GM18873 (cell line): Measurements from ENCODE around the gene MAPT.

ENCODE experiments used
- ATAC-seq: cut with Tn5 transposase; IDR thresholded peaks from one replicate; pipeline ENCODE4 v1.9.1; 2021; ENCODE audit warnings: mild to moderate bottlenecking, moderate library complexity, moderate number of reproducible peaks; ENCODE audit not compliant: unreplicated experiment, low FRiP score

Gene MAPT

DNA sequence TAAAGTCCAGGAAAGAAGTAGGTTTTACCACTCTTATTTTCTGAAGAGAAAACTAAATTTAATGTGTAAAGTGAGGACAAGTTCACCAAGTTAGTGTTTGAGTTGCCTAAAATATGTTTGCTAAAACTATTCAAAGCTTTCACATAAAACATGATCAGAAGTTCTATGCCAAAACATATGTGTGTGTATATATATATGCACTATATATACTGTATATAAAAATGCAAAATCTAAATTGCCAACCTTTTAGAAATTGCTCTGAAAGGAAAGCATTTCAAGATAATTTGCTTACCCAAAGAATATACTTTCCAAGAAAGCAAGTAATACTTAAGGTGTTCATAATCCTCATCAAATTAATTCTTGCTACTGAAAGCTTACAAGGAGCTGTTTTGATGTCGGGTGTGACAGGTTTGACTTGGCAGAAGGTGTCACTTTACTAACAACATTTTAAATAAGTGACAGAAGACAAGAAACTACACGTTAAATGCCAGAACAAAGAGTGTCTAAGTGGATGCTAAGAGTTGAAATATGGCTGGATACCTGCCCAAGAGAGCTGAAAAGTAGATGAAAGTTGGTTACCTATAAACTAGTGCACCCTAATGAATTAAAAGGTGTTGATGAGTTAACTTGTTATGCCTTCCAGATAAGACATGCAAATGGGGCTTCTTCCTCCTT is 72.4 kb downstream of the MAPT start:
- no peak for ATAC-seq

- ATAC-seq = no peak
Measured at GRCh38 chr17:45967378-45967777, 73.0 kb downstream of the MAPT start.

DNA sequence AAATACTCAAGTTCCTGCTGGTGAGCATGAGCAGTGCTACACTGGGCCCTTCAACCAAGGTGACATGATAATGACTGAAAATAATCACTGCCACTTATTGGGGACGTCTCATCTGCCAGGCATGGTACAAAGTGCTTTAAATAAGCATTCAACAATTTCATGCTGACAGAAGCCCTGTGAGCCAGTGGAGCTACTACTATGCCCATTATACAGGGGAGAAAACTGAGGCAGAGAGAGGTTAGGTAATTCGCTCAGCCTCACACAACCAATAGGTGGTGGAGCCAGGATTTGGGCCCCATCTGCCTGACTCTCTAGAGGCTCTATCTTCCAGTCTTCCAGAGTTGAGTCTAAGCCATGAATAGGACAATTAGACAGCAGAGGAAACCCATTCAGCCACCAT is 74.4 kb downstream of the MAPT start:
- ATAC-seq = no peak

DNA sequence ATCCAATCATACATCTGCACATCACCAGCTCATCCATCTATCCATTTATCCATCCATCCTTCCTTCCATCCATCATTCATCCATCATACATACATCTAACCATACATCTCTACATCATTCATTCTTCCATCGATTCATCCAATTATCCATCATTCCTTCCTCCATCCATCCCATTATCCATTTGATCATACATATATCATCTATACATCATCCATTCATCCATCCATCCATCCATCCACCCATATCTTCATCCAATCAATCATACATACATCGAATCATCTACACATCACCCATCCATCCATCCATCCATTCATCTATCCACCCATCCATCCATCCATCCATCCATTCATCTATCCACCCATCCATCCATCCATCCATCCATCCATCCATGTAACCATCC is 75.4 kb downstream of the MAPT start:
- ATAC-seq = no peak

- no peak for ATAC-seq
Measured at GRCh38 chr17:45970659-45971058, 76.3 kb downstream of the MAPT start.

DNA sequence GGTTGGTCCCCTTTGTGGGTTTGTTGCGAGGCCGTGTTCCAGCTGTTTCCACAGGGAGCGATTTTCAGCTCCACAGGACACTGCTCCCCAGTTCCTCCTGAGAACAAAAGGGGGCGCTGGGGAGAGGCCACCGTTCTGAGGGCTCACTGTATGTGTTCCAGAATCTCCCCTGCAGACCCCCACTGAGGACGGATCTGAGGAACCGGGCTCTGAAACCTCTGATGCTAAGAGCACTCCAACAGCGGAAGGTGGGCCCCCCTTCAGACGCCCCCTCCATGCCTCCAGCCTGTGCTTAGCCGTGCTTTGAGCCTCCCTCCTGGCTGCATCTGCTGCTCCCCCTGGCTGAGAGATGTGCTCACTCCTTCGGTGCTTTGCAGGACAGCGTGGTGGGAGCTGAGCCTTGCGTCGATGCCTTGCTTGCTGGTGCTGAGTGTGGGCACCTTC is 77.4 kb downstream of the MAPT start:
- no peak for ATAC-seq

GRCh38 chr17:45972531-45972930 is 78.2 kb downstream of the MAPT start:
- no peak for ATAC-seq

GRCh38 chr17:45973099-45973780 is 78.9 kb downstream of the MAPT start:
- ATAC-seq = no peak

GRCh38 chr17:45973946-45974859 is 79.8 kb downstream of the MAPT start:
- no peak for ATAC-seq

GRCh38 chr17:45974916-45975630 is 80.7 kb downstream of the MAPT start:
- ATAC-seq = no peak

DNA sequence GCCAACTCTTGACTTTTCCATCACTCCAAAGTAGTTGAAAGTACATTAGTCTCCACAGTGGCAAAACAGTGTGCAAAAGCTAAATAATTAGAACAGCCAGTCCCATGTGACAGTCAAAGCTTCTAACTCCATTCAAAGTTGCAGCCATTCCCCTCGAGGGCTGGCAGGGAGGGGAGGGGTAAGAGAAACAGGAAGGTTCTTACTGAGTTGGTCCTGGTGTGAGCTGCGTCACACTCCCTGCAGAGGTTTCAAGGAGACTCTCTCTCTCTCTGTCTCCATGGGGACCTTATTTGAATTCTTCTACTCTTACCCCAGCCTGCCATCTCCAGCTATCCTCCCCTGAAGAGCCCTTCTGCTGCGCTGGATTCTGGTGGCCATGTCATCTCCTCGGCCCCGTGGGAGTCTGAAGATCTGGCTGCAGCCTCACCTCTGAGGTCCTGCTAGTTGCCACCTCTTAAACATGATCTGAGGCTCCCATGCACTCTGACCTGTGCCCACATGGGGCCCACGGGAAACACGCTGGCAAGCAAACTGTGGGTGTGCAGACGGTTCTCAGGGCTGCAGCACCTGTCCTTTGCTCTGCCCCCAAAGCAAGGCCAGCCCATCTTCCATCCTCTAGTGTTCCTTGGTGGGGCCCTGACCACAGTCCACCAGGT is 81.4 kb downstream of the MAPT start:
- ATAC-seq = no peak

- ATAC-seq = no peak
Measured at GRCh38 chr17:45976391-45976754, 82.0 kb downstream of the MAPT start.

GRCh38 chr17:45976755-45977505 is 82.6 kb downstream of the MAPT start:
- ATAC-seq = no peak

DNA sequence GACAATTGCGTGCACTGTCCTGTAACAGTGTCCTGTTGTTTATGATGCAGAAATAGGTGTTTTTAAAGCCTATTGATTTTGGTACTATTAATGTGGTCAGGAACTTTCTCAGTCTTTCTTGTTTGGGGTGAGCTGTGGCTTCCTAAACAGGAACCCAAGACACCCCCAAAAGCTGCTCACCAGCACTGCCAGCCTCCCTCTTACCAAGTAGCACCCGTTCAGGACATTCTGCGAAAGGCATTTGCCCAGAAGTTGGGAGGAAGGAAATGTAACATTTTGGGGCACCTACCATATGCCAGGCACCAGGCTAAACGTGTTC is 83.1 kb downstream of the MAPT start:
- no peak for ATAC-seq

DNA sequence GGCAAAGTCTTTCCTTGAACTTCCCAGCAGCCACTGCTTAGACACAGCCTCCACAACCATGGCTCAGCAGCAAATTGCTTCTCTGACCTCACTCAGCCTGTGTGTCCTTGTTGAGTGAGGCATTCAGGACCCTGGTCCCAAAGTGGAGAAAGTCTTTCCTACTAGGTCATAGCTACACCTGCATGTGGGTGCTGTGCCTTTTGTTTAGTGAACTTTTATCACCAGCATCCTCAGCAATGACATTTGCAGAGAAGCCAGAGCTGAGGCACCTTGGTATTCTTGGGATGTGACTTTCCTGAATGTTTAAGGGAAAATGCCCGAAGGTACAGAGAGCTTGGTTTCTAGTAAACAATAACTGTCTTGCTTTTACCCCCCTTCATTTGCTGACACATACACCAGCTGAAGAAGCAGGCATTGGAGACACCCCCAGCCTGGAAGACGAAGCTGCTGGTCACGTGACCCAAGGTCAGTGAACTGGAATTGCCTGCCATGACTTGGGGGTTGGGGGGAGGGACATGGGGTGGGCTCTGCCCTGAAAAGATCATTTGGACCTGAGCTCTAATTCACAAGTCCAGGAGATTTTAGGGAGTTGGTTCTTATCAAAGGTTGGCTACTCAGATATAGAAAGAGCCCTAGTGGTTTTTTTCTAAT is 83.7 kb downstream of the MAPT start:
- ATAC-seq = no peak

DNA sequence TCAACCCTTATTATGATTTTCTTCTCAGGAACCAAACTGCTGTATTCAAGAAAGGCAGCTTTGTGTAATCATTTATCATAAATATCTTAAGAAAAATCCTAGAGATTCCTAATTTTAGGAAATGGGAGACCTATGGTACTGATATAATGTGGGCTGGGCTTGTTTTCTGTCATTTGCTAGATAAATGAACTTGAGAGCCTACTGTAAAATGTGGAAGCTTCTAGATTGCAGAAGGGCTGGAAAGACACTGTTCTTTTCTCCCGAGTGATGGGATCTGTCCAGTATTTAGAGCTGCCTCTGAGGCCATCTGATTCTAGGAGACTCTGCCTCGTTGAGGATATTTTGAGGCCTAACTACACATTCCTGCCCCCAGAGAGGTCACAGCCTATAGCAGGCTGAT is 84.8 kb downstream of the MAPT start:
- no peak for ATAC-seq

GRCh38 chr17:45980855-45981254 is 86.5 kb downstream of the MAPT start:
- no peak for ATAC-seq

GRCh38 chr17:45981306-45981705 is 87.0 kb downstream of the MAPT start:
- no peak for ATAC-seq
